Measurements from ENCODE around the gene MN1. TPM values are rescaled to one million over a fixed set of nuclear protein-coding genes. Genes with fewer than 3 reads are reported as not detected.

Gene MN1
- total RNA-seq, 1 donor, result 6.2 TPM

GRCh38 chr22:27815826-27816530 lies 14.4 kb upstream of the MN1 start:
- TF ChIP-seq, protein P1, sequence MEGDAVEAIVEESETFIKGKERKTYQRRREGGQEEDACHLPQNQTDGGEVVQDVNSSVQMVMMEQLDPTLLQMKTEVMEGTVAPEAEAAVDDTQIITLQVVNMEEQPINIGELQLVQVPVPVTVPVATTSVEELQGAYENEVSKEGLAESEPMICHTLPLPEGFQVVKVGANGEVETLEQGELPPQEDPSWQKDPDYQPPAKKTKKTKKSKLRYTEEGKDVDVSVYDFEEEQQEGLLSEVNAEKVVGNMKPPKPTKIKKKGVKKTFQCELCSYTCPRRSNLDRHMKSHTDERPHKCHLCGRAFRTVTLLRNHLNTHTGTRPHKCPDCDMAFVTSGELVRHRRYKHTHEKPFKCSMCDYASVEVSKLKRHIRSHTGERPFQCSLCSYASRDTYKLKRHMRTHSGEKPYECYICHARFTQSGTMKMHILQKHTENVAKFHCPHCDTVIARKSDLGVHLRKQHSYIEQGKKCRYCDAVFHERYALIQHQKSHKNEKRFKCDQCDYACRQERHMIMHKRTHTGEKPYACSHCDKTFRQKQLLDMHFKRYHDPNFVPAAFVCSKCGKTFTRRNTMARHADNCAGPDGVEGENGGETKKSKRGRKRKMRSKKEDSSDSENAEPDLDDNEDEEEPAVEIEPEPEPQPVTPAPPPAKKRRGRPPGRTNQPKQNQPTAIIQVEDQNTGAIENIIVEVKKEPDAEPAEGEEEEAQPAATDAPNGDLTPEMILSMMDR (IDR thresholded peaks at IDR 0.05; ENCODE audit: extremely low read depth, low read depth, low read length), result no peak
- no peaks in the 10 kb centered on the region for H3K4me1 ChIP-seq (ENCODE audit: insufficient read depth, low read length)
- no peak overlapping the region for H3K4me3 ChIP-seq (ENCODE audit: insufficient read depth, low read length)
- no peaks in the 10 kb centered on the region for H3K36me3 ChIP-seq (ENCODE audit: insufficient read depth, low read length)
- H3K4me2 ChIP-seq (ENCODE audit: insufficient read depth, low read length), result no peak overlapping the region
- DNase-seq (ENCODE audit: insufficient read length, low spot score, missing footprints), result no peak
- H3K79me2 ChIP-seq (ENCODE audit: insufficient read depth, low read length), result no peaks in the 10 kb centered on the region
- H4K20me1 ChIP-seq (ENCODE audit: insufficient read depth, low read length), result no peaks in the 10 kb centered on the region
- H3K27ac ChIP-seq (ENCODE audit: low read depth, low read length), result no peak overlapping the region
- no peak overlapping the region for H2AFZ ChIP-seq (ENCODE audit: low read length)
- no peaks in the 10 kb centered on the region for H3K9me3 ChIP-seq (ENCODE audit: low read depth, low read length)
- peaks cover 15% of the 10 kb centered on the region for H3K27me3 ChIP-seq (ENCODE audit: insufficient read depth, low read length)

DNA sequence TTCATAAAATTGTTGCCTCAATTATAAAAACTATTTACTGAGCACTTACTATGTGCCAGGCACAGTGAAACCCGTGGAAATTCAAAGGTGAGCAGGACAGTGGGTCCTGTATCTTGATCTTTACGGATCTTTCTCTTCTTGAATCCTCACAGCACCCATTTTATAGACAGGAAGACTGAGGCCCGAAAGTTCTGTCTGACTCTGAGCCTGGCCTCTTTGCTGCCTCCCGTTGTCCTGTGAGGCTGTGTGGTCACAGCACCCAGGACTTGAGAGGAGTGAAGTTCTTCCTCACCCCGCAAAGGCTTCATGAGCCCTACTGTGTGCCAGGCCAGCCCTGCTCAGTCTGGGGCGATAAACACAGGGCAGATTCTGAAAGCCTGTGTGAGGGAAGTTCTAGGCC lies 13.4 kb upstream of the MN1 start:
- no peak for DNase-seq (ENCODE audit: insufficient read length, low spot score, missing footprints)
- Histone ChIP-seq H3K27me3 (ENCODE audit: insufficient read depth, low read length) (peaks cover 15% of the 10 kb centered on the region), H3K27ac (ENCODE audit: low read depth, low read length) (no peak overlapping the region), H2AFZ (ENCODE audit: low read length) (no peak overlapping the region), H3K4me1 (ENCODE audit: insufficient read depth, low read length) (no peaks in the 10 kb centered on the region), H3K4me2 (ENCODE audit: insufficient read depth, low read length) (no peak overlapping the region), H3K36me3 (ENCODE audit: insufficient read depth, low read length) (no peaks in the 10 kb centered on the region), H3K4me3 (ENCODE audit: insufficient read depth, low read length) (no peak overlapping the region), H4K20me1 (ENCODE audit: insufficient read depth, low read length) (no peaks in the 10 kb centered on the region), H3K79me2 (ENCODE audit: insufficient read depth, low read length) (no peaks in the 10 kb centered on the region), H3K9me3 (ENCODE audit: low read depth, low read length) (no peaks in the 10 kb centered on the region)
- TF ChIP-seq, protein P1 (IDR thresholded peaks at IDR 0.05; ENCODE audit: extremely low read depth, low read depth, low read length), result no peak

DNA sequence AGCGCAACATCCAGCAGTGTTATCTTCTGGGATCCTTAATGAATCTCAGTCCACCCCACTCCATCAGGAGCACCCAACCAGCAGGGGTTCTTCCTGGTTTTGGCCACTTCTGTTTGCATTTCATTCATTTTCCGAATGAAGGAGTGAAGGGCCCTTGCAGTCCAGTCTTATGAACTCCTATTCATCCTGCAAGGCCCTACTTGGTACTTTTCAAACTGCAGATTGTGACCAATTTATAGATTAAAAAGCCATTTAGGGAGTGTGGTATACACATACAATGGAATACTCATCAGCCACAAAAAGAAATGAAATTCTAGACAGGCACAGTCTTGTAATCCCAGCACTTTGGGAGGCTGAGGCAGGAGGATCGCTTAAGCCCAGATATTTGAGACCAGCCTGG lies 10.2 kb upstream of the MN1 start:
- Histone ChIP-seq H3K36me3 (ENCODE audit: insufficient read depth, low read length) (no peaks in the 10 kb centered on the region), H3K27ac (ENCODE audit: low read depth, low read length) (no peak overlapping the region), H3K4me1 (ENCODE audit: insufficient read depth, low read length) (no peaks in the 10 kb centered on the region), H3K9me3 (ENCODE audit: low read depth, low read length) (no peaks in the 10 kb centered on the region), H4K20me1 (ENCODE audit: insufficient read depth, low read length) (no peaks in the 10 kb centered on the region), H3K27me3 (ENCODE audit: insufficient read depth, low read length) (peaks cover 14% of the 10 kb centered on the region), H2AFZ (ENCODE audit: low read length) (no peak overlapping the region), H3K79me2 (ENCODE audit: insufficient read depth, low read length) (no peaks in the 10 kb centered on the region), H3K4me3 (ENCODE audit: insufficient read depth, low read length) (no peak overlapping the region), H3K4me2 (ENCODE audit: insufficient read depth, low read length) (no peak overlapping the region)
- TF ChIP-seq, protein P1 (IDR thresholded peaks at IDR 0.05; ENCODE audit: extremely low read depth, low read depth, low read length), result no peak
- DNase-seq (ENCODE audit: insufficient read length, low spot score, missing footprints), result no peak

GRCh38 chr22:27810609-27811151 lies 9.1 kb upstream of the MN1 start:
- H3K79me2 ChIP-seq (ENCODE audit: insufficient read depth, low read length), result no peaks in the 10 kb centered on the region
- DNase-seq (ENCODE audit: insufficient read length, low spot score, missing footprints), result peak; percentile 77
- H2AFZ ChIP-seq (ENCODE audit: low read length), result no peak overlapping the region
- no peak overlapping the region for H3K4me3 ChIP-seq (ENCODE audit: insufficient read depth, low read length)
- H3K27me3 ChIP-seq (ENCODE audit: insufficient read depth, low read length), result peaks cover 6% of the 10 kb centered on the region
- H3K36me3 ChIP-seq (ENCODE audit: insufficient read depth, low read length), result no peaks in the 10 kb centered on the region
- H4K20me1 ChIP-seq (ENCODE audit: insufficient read depth, low read length), result no peaks in the 10 kb centered on the region
- no peak overlapping the region for H3K27ac ChIP-seq (ENCODE audit: low read depth, low read length)
- no peak overlapping the region for H3K4me2 ChIP-seq (ENCODE audit: insufficient read depth, low read length)
- no peaks in the 10 kb centered on the region for H3K4me1 ChIP-seq (ENCODE audit: insufficient read depth, low read length)
- H3K9me3 ChIP-seq (ENCODE audit: low read depth, low read length), result no peaks in the 10 kb centered on the region
- TF ChIP-seq, protein P1 (IDR thresholded peaks at IDR 0.05; ENCODE audit: extremely low read depth, low read depth, low read length), result no peak

All from osteoblast (primary cell).